ENCODE measurements around the gene PTPRT.

GRCh38 chr20:42703744-42704143, 486.0 kb downstream of the PTPRT start:
- no peak for TF ChIP-seq CTCF (IDR thresholded peaks at IDR 0.05)
- TF ChIP-seq POLR2A (IDR thresholded peaks at IDR 0.05): no peak

All from Peyer's patch (tissue), 4 donors.